HPDE6-E6E7 (cell line): Measurements from ENCODE around the gene ACOX3.
"Not testable (repeated sequence)": the region's sequence is repeated elsewhere in the genome, so short reads cannot be mapped to it uniquely, and the experiment has no call there.

ENCODE experiments used
- DNase-seq: peaks from one replicate; pipeline ENCODE4 v3.0.0; 2011; ENCODE audit warnings: missing footprints; ENCODE audit errors: extremely low spot score

The ACOX3 gene

GRCh38 chr4:8433136-8433535, 7.4 kb downstream of the ACOX3 start:
- DNase-seq: no peak

GRCh38 chr4:8431553-8431952, 9.0 kb downstream of the ACOX3 start:
- DNase-seq: no peak

DNA sequence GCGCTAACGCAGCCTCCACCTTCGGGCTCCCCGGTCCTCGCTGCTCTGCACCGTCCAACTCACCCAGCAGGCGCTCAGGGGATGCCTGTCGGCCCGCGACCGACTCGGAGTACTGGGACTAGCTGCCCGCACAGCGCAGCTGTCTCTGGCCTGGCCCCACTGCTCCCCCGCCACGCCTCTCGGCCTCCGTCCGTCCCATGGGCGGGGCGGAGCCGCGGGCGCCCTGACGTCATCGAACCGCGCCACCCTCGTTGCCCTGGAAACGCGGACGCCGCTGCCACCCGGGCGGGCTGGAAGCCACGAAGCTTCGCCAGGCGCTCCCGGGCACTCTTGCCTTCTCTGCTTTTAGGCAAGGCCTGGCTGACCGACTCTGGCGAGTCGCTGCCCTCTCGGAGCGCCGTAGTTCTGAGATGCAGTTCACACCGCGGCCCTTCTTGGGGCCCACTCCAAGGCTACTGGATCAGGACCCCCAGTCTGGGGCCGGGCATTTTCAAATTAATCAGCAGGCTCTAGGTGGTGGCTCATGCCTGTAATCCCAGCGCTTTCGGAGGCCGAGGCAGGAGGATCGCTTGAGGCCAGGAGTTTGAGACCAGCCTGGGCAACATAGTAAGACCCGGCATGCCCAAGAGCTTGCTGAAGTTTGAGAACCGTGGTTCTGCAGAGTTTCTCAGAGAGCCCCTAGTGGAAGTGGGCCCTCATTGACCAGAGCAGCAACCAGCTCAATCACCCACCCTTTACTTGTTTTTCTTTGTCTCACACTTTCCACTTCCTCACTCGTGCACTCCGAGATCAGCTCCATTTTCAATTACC, 12.0 kb downstream of the ACOX3 start:
- peak; percentile 91 for DNase-seq

DNA sequence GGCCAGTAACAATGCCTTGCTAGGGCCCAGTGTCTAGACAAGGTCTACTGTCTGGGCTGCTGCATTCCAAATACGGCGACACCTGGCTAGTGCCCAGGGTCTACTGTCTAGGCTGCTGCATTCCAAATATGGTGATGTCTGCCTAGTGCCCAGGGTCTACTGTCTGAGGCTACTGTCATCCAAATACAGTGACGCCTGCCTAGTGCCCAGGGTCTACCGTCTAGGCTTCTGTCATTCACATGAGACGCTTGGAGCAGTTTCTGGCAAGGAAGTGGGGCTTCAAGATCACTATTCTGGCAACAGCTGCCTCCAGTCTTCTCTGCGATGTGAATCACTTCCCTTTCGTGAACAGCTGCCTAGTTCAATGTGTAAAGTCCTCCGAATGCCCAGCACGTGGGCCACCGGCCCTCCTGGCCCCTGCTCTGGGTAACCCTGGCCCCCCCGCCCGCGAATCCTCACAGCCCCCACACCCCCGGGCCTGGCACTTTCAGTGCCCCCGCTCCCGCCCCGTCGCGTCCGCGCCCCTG, 12.7 kb downstream of the ACOX3 start:
- peak; percentile 28 for DNase-seq

GRCh38 chr4:8427262-8427661, 13.3 kb downstream of the ACOX3 start:
- DNase-seq: no peak

- no peak for DNase-seq
Observed at GRCh38 chr4:8422786-8423185, 17.7 kb downstream of the ACOX3 start.

DNA sequence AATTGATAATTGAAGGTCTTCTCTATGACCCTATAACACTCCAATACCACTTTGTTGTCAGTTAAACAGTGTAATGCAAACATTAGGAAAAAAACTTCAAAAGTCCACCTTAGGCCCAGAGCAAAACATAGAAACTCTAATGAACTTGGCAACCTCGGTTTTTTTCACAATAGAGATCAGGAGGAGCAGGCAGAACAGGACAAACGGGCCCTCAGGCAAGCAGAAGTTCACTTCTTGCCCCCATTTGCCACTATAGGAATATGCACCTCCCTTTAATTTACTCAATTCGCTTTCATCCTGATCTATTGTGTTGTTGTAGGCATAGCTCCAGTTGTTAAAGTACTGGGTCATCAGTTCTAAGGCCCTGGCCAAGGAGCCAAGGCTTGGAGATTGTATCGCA, 18.2 kb downstream of the ACOX3 start:
- no peak for DNase-seq

DNA sequence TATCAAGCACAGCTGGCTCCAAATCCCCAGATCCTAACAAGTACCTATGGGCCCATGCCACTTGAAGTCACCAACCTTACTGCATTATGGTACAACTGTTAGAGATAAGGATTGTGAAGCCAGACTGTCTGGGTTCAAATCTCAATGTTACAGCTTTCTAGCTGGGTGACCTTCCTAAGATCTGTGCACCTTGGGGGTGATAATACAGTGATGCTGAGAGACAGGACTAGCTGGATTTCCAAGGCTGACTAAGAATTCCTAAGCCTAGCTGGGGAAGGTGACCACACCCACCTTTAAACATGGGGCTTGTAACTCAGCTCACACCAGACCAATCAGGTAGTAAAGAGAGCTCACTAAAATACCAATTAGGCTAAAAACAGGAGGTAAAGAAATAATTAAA, 20.4 kb downstream of the ACOX3 start:
- not testable (repeated sequence) for DNase-seq

DNA sequence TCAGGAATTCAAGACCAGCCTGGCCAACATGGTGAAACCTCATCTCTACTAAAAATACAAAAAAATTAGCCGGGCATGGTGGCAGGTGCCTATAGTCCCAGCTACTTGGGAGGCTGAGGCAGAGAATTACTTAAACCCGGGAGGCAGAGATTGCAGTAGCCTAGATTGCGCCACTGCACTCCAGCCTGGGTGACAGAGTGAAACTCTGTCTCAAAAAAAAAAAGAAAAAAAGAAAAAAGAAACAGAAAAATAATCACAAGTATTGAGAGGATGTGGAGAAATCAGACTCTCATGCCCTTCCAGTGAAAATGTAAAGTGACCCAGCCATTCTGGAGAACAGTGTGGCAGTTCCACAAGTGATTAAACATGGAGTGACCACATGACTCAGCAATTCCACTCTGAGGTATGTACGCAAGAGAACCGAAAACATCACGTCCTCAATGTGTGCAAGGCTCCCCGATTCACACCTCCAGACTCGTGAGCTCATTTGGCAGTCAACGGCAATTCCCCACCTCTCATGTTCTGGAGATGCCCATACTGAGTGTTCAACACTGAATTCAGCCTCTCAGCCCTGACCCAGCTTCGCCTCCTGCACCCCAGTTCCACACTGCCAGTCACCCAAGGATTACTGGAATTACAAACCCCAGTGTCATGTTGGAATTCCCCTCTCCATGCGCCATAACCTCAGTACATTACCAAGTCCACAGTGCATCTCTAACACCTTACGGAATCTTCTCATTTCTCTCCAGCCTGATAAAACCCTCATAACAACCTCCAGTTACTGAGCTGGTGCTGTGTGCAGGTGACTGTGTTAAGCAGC, 21.1 kb downstream of the ACOX3 start:
- DNase-seq: no peak

DNA sequence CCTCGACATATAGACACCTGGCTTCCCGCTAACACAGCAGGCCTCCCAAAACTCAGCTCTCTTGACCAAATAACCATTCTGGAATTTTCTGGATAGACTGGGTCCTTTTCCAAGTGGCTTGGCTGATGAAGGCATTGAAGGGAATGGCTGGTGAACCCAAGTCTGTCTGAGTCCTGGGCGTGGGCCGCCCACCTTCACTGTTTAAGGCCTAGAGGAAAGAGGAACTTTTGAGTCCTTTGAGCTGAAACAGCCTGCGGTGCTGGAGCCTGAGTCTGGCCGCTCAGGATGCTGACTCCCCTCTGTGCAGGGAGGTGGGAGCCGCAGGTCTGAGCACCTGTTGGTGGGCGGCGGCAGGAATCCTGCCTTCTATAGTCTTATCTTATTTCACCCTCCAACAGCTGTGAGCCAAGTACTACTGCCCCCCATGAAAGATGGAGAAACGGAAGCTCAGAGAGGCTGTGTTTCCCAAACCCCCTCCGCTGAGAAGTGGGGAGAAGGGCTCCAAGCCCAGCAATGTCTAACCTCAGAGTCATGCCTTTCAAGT, 23.4 kb downstream of the ACOX3 start:
- no peak for DNase-seq

GRCh38 chr4:8414377-8414776, 26.1 kb downstream of the ACOX3 start:
- DNase-seq: no peak

DNA sequence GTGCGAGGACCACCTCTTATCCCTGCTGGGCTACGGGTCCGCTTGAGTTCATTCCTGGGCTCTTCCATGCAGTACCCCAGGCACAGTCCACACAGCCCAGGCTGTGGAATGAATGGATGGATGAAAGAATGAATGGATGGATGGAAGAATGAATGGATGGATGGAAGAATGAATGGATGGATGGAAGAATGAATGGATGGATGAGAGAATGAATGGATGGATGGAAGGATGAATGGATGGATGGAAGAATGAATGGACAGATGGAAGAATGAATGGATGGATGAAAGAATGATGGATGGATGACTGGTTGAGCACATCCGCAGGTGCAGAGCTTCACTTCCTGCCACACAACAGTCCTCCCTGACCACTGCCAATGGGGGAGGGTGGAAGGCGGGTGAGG, 28.2 kb downstream of the ACOX3 start:
- no peak for DNase-seq

GRCh38 chr4:8411351-8412180, 29.0 kb downstream of the ACOX3 start:
- no peak for DNase-seq

DNA sequence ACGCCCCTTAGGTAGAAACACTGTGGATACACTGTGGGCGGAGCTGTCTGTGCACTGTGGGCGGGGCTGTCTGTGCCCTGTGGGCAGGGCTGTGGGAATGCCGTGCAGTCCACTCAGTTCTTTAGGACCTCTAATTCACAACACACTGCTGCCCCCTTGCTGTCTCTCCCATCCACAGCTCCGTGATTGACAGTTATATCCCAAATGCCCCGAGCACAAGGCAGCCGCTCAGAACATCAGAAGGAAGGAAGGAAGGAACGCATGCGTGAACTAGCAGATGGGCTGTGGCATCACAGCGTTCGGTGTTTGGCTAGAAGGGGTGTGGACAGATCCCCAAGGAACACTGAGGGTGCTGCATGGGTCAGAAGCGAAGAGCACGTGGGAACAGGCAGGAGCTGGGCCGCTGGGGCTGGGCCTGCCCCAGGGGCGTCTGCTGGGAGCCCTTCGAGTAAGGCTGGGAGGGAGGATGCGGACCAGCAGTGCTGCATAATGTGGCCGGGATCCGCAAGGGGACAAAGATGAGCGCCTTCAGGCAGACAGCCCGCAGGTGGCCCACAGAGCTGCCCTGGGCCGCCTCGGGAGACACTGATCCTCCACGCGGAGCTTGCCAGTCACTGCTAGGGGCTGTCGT, 29.8 kb downstream of the ACOX3 start:
- peak; percentile 69 for DNase-seq

DNA sequence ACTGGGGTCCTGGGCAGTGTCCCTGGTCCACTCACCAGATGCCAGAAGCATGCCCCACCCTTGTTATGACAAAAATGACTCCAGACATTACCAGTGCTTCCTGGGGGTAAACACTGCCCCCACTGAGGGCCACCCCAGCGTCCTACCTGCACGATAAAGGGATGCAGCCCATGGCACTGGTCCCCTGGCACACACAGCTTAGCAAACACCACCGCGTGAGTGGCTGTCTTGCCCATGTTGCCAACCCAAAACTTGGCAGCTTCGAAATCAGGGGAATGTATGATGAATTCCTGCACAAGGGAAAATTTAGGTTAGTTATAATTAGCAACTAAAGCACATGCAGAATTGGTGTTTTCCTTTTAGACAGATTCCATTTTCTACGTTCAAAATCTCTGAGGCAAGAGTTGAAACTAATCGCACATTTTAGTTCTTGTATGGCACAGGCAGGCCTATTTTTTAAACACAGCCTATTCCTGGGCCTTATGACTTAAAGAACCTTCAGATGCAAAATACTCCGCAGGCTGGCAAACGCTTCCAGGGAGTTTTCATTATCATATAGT, 30.4 kb downstream of the ACOX3 start:
- DNase-seq: no peak

DNA sequence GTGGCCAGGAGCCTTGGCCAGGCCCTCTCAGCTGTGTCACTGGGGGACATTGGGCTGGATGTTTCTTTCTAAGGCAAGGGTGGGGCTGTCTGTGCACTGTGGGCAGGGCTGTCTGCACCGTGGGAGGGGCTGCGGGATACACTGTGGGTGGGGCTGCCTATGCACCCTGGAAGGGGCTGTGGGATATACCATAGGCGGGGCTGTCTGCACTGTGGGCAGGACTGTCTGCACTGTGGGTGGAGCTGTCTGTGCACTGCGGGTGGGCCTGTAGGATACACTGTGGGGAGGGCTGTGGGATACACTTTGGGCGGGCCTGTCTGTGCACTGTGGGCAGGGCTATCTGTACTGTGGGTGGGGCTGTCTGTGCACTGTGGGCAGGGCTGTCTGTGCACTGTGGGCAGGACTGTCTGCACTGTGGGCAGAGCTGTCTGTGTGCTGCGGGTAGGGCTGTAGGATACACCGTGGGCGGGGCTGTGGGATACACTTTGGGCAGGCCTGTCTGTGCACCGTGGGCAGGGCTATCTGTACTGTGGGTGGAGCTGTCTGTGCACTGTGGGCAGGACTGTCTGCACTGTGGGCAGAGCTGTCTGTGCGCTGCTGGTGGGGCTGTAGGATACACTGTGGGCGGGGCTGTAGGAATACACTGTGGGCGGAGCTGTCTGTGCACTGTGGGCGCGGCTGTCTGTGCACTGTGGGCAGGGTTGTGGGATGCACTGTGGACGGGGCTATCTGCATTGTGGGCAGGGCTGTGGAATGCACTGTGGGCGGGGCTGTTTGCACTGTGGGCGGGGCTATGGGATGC, 31.1 kb downstream of the ACOX3 start:
- DNase-seq: no peak

DNA sequence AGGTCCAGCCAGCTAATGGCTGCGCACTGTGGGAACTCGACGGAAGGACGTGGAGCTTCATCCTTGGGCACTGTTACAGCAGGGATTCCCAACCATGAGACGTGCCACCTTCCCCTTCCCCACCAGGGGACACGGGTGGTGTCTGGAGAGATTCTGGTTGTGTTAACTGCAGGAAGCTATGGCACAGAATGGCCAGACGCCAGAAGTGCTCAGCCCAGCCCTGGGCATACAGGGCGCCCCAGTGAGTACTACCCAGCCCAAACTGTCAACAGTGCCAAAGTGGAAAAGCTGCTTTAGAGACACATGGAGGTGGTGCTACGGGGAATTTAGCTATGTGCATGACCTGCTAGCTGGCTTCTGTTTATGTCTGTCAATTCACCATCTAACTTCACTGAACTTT, 32.8 kb downstream of the ACOX3 start:
- no peak for DNase-seq

DNA sequence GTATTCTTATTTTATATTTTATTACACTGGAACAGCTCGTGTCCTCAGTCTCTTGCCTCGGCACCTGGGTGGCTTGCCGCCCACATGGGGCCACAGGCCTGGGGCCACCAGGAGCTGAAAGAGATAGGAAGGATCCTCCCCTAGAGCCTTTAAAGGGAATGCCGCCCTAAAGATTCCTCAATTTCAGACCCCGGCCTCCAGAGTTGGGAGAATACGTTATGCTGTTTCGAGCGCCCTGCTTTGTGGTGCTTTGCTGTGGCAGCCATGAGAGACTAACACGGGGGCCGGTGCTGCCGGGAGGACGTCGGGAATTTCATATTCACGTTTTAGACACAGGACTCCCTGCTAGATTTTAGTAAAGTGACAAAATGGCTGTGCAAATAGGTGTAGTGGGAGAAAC, 33.2 kb downstream of the ACOX3 start:
- DNase-seq: no peak

- DNase-seq: not testable (repeated sequence)
Observed at GRCh38 chr4:8406887-8407286, 33.6 kb downstream of the ACOX3 start.

- no peak for DNase-seq
Observed at GRCh38 chr4:8405516-8405875, 35.0 kb downstream of the ACOX3 start.
